Measurements from ENCODE around the gene SLC35F4.
"Not testable (repeated sequence)": the region's sequence is repeated elsewhere in the genome, so short reads cannot be mapped to it uniquely, and the experiment has no call there.

Gene SLC35F4

DNA sequence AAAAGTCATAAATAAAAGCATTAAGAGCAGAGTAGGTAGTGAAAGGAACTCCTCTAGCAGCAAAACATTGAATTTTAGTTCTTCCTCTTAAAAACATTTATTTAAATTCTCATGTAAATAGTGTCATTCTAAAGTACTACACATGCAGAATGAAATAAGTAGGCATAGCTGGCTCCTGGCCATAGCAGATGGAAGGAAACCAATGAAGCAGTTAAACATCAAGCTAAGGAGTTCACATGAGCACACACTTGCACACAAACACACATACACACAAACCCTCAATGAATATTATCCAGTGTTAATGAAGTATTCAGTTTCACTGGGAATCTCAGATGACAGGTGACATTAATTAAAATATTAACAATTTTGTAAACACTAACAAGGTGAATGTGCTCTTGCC lies 69.3 kb downstream of the SLC35F4 start:
- no peak for DNase-seq (ENCODE audit: low spot score)

- DNase-seq (ENCODE audit: low spot score): no peak
These were observed 80.8 kb downstream of the SLC35F4 start for GRCh38 chr14:57785058-57785457.

GRCh38 chr14:57771801-57772200 lies 94.1 kb downstream of the SLC35F4 start:
- DNase-seq (ENCODE audit: low spot score): no peak

GRCh38 chr14:57769863-57770523 lies 95.9 kb downstream of the SLC35F4 start:
- no peak for DNase-seq (ENCODE audit: low spot score)

DNA sequence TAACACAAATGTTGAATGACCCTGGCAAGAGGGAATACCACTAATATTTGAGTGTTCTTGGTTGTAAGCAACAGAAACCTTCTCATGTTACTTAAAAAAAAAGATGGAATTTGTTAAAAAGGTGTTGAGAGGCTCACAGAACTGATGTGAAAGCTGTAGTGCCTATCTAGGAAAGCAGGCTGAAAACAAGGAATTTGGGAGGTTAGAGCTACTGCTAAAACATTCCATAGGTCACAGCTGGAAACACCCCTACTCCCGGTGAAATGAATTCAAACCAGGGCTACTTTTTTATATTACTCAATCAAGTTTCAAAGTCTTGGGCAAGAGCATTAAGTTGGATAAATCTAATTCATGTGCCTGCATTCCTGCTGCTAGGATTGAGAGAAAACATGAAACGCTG lies 104.1 kb downstream of the SLC35F4 start:
- DNase-seq (ENCODE audit: low spot score): no peak

- no peak for DNase-seq (ENCODE audit: low spot score)
These were observed 105.0 kb downstream of the SLC35F4 start for GRCh38 chr14:57760896-57761295.

- no peak for DNase-seq (ENCODE audit: low spot score)
These were observed 110.8 kb downstream of the SLC35F4 start for GRCh38 chr14:57755018-57755521.

GRCh38 chr14:57754527-57754926 lies 111.4 kb downstream of the SLC35F4 start:
- DNase-seq (ENCODE audit: low spot score): no peak

- DNase-seq (ENCODE audit: low spot score): no peak
These were observed 112.1 kb downstream of the SLC35F4 start for GRCh38 chr14:57753821-57754220.

- DNase-seq (ENCODE audit: low spot score): not testable (repeated sequence)
These were observed 113.7 kb downstream of the SLC35F4 start for GRCh38 chr14:57752142-57752695.

DNA sequence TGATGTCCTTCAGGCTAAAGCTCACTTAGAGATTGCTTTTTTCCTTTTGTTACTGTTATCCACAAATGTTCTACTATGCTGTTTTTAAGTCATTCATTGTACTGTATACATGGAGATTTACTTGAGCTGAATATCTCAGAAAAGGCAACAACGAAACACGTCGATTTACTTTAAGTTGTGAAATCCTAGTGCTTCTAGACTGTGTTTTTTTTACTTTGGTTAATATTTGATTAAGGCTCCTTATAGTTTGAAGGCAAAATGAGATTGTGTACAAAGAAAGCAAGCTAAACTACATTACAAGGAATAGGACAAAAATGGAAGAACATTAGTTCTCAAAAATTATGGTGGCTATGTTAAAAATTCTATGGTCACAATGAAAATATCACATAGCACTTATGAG lies 114.5 kb downstream of the SLC35F4 start:
- no peak for DNase-seq (ENCODE audit: low spot score)

GRCh38 chr14:57749267-57749666 lies 116.6 kb downstream of the SLC35F4 start:
- no peak for DNase-seq (ENCODE audit: low spot score)

DNA sequence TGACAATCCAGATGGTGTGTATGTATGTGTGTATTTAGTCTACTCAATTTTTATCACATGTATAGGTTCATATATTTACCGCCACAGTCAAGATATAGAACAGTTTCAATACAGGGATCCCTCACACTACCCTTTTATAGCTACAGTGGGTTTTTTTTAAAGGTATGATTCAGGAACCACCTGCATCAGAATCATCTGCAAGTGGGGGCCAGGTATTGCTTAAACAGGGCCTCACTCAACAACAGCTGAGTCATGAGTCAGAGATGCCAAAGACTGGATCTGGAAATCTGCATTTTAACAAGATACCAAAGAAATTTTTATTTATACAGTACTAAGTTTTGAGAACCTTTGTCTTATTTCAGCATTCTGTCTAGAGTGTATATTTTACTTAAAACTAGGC lies 117.6 kb downstream of the SLC35F4 start:
- DNase-seq (ENCODE audit: low spot score): no peak

DNA sequence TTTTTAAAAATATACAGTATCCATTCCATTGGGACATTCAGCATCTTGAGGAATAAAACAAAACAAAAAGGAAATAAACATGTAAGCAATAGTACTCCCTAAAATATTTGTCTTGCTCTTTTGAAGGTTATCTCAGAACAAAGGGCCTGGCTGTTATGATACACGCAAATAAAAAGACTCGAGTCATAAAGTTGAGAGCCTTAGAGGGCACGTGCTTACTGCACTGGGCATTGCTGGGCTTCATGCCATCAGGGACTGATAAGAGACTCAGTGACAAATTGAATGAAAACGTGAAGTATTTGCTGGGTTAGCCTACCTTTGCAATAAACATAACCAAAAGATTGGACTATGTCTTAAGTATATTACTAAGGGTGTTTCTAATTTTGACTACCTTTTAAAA lies 118.9 kb downstream of the SLC35F4 start:
- no peak for DNase-seq (ENCODE audit: low spot score)

DNA sequence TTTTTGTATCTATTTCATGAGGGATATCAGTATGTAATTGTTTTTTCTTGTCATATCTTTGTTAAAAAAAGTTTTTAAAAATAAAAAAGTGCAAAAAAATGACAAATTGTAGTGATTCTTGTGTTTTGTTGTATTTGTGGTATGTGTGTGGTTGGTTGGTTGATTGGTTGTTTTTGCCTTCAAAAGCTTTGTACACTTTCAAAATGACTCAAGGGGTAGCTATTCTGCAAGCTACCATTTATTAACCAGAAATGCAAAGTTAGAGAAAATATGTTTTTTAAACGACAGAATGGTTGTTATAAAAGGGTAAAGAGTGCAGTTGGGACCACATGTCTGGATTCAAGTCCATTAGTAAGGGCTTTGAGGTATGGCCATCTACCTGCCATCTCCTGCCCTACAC lies 119.3 kb downstream of the SLC35F4 start:
- DNase-seq (ENCODE audit: low spot score): no peak

DNA sequence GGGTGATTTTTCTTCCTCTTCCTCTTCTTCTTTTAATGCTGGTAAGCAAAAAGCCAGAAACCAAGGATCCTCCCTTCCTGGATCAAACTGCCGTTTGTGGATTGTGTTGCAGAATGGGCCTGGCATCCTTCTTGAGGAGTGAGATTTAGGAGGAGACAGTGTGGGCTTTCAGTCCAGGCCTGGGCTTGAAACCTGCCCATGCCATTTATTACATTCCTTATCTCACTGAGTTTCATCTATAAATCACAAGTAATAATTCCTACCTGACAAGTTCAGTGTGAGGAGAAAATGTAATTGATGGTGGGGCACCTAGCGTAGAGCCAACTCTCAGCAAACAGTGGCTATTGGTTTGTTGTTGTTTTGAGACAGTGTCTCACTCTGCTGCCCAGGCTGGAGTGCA lies 126.4 kb downstream of the SLC35F4 start:
- no peak for DNase-seq (ENCODE audit: low spot score)

GRCh38 chr14:57737598-57737997 lies 128.3 kb downstream of the SLC35F4 start:
- DNase-seq (ENCODE audit: low spot score): no peak

DNA sequence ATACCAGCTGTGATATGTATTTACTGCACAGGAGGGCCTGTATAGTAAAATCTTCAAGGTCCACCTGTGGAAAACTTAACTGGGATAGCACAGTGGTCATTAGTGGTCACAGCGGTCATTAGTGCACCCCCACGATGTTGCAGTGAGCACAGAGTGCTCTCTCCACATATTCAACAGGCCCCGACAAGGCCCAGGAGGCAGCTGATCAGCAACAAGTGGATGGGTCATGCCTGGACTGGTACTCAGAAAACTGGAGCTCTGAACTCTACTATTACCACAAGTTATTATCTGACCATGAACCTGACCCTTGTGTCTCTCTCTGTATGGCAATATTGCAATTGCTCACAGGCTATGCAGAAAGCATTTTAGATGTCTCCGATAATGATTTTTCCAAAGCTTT lies 129.5 kb downstream of the SLC35F4 start:
- DNase-seq (ENCODE audit: low spot score): no peak

DNA sequence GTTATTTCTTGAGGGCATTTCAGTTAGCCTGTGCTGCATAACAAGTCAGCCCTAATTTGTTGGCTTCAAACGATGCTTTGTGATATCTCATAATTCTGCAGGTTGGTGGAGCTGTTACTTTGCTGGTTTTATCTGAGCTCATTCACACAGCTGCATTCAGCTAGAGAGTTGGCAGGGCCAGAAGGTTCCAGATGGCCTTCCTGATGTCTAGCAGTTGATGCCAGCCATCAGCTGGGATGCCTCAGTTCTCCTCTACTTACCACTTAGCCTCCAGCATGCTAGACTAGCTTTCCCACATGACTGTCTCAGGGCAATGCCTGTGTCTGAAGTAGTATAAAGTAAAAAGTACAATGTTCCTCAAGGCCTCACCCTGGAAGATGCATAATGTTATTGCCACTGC lies 130.6 kb downstream of the SLC35F4 start:
- DNase-seq (ENCODE audit: low spot score): no peak

GRCh38 chr14:57732463-57733285 lies 133.2 kb downstream of the SLC35F4 start:
- DNase-seq (ENCODE audit: low spot score): no peak

GRCh38 chr14:57729208-57730187 lies 136.4 kb downstream of the SLC35F4 start:
- DNase-seq (ENCODE audit: low spot score): no peak
